Activated T-cell treated with anti-CD3 and anti-CD28 coated beads, Interleukin-2, amount 50 U/mL, for 4 hours (primary cell): ENCODE data around the gene ANAPC2. TPM values are rescaled to one million over a fixed set of nuclear protein-coding genes. Genes with fewer than 3 reads are reported as not detected.

Source experiments
- ATAC-seq, 2 donors: fragments of 200-7000 bp; cut with Tn5 transposase; one replicate each; pipeline ENCODE4 v1.10.0; 2021
- DNase-seq: peaks from one replicate; pipeline ENCODE4 v3.0.0-alpha.2; 2020
- H3K27me3 Mint-ChIP-seq: one replicate; pipeline ENCODE4 v1.8.0; 2021; ENCODE audit warnings: low read depth, mixed read lengths
- H3K36me3 Mint-ChIP-seq: one replicate; pipeline ENCODE4 v1.8.0; 2022; ENCODE audit warnings: mixed read lengths; ENCODE audit not compliant: insufficient read depth
- H3K4me1 Mint-ChIP-seq: one replicate; pipeline ENCODE4 v1.8.0; 2021; ENCODE audit warnings: low read depth, mixed read lengths
- H3K4me3 Mint-ChIP-seq: one replicate; pipeline ENCODE4 v1.8.0; 2021; ENCODE audit warnings: mild to moderate bottlenecking, moderate library complexity, mixed read lengths
- H3K9me3 Mint-ChIP-seq: one replicate; pipeline ENCODE4 v1.8.0; 2021; ENCODE audit warnings: mixed read lengths
- total RNA-seq, 3 donors: library from RNA; stranded (reverse); gene quantifications; one replicate each; pipeline ENCODE4 v1.2.1, GENCODE V29; 2021

The ANAPC2 gene
- total RNA-seq, 3 donors from 2014 or later = 71.9 to 86.3 (median 73.3) TPM

- ATAC-seq (no peak), DNase-seq (no peak)
- no peaks in the 10 kb centered on the region for H3K9me3 Mint-ChIP-seq
- H3K4me3 Mint-ChIP-seq = no peak overlapping the region
- no peaks in the 10 kb centered on the region for H3K36me3 Mint-ChIP-seq
- H3K27me3 Mint-ChIP-seq = peaks cover 10% of the 10 kb centered on the region
- peaks cover 3% of the 10 kb centered on the region for H3K4me1 Mint-ChIP-seq
Observed at GRCh38 chr9:137229903-137230704, 41.7 kb upstream of the ANAPC2 start.

GRCh38 chr9:137228968-137229896 lies 40.9 kb upstream of the ANAPC2 start:
- H3K9me3 Mint-ChIP-seq = no peaks in the 10 kb centered on the region
- ATAC-seq (no peak), DNase-seq (no peak)
- H3K4me3 Mint-ChIP-seq = no peak overlapping the region
- H3K27me3 Mint-ChIP-seq = peaks cover 8% of the 10 kb centered on the region
- peaks cover 3% of the 10 kb centered on the region for H3K4me1 Mint-ChIP-seq
- H3K36me3 Mint-ChIP-seq = no peaks in the 10 kb centered on the region

- DNase-seq = no peak
- Mint-ChIP-seq H3K27me3 (peaks cover 8% of the 10 kb centered on the region), H3K36me3 (no peaks in the 10 kb centered on the region), H3K4me1 (peaks cover 6% of the 10 kb centered on the region), H3K4me3 (no peak overlapping the region), H3K9me3 (no peaks in the 10 kb centered on the region)
- no peak for ATAC-seq
Observed at GRCh38 chr9:137228506-137228967, 40.2 kb upstream of the ANAPC2 start.

GRCh38 chr9:137227853-137228505 lies 39.6 kb upstream of the ANAPC2 start:
- Mint-ChIP-seq H3K27me3 (peaks cover 8% of the 10 kb centered on the region), H3K4me1 (peaks cover 7% of the 10 kb centered on the region), H3K9me3 (no peaks in the 10 kb centered on the region), H3K36me3 (no peaks in the 10 kb centered on the region), H3K4me3 (no peak overlapping the region)
- DNase-seq (no peak), ATAC-seq (no peak)

GRCh38 chr9:137227054-137227852 lies 38.9 kb upstream of the ANAPC2 start, which contains the start of gene RNF224:
Gene RNF224 (plus strand): TSS chr9:137227502. CDS start chr9:137228336, 834 bp downstream.
- peaks cover 8% of the 10 kb centered on the region for H3K4me1 Mint-ChIP-seq
- no peaks in the 10 kb centered on the region for H3K36me3 Mint-ChIP-seq
- no peak within 1 kb of the TSS for H3K4me3 Mint-ChIP-seq
- ATAC-seq (peak; percentile 47 to 49), DNase-seq (peak; percentile 78)
- H3K27me3 Mint-ChIP-seq = peaks cover 8% of the 10 kb centered on the region
- H3K9me3 Mint-ChIP-seq = no peaks in the 10 kb centered on the region

- Mint-ChIP-seq H3K4me3 (no peak overlapping the region), H3K9me3 (no peaks in the 10 kb centered on the region), H3K4me1 (peaks cover 8% of the 10 kb centered on the region), H3K27me3 (peaks cover 6% of the 10 kb centered on the region), H3K36me3 (no peaks in the 10 kb centered on the region)
- DNase-seq = no peak
- no peak for ATAC-seq
Observed at GRCh38 chr9:137226338-137227053, 38.1 kb upstream of the ANAPC2 start.

- no peak for DNase-seq
- no peaks in the 10 kb centered on the region for H3K9me3 Mint-ChIP-seq
- no peak for ATAC-seq
- peaks cover 8% of the 10 kb centered on the region for H3K4me1 Mint-ChIP-seq
- H3K36me3 Mint-ChIP-seq = no peaks in the 10 kb centered on the region
- H3K4me3 Mint-ChIP-seq = no peak overlapping the region
- peaks cover 6% of the 10 kb centered on the region for H3K27me3 Mint-ChIP-seq
Observed at GRCh38 chr9:137225699-137226331, 37.5 kb upstream of the ANAPC2 start.

GRCh38 chr9:137224830-137225694 lies 36.7 kb upstream of the ANAPC2 start, which contains the start of gene CYSRT1:
Gene CYSRT1 (plus strand): TSS chr9:137225174. CDS start chr9:137225622, 448 bp downstream.
- Mint-ChIP-seq H3K4me1 (peaks cover 8% of the 10 kb centered on the region), H3K9me3 (no peaks in the 10 kb centered on the region), H3K27me3 (peaks cover 6% of the 10 kb centered on the region), H3K36me3 (no peaks in the 10 kb centered on the region), H3K4me3 (peak within 1 kb of the TSS; percentile 79)
- no peak for DNase-seq
- no peak for ATAC-seq

- H3K36me3 Mint-ChIP-seq = no peaks in the 10 kb centered on the region
- H3K4me3 Mint-ChIP-seq = peak overlapping the region; percentile 79
- peak; percentile 98 for DNase-seq
- H3K4me1 Mint-ChIP-seq = peaks cover 8% of the 10 kb centered on the region
- H3K27me3 Mint-ChIP-seq = peaks cover 3% of the 10 kb centered on the region
- ATAC-seq = peak; percentile 90 to 91
- H3K9me3 Mint-ChIP-seq = no peaks in the 10 kb centered on the region
Observed at GRCh38 chr9:137223078-137223970, 35.0 kb upstream of the ANAPC2 start.

- ATAC-seq = peak in 1 of 2 donors; percentile 5
- H3K9me3 Mint-ChIP-seq = no peaks in the 10 kb centered on the region
- peaks cover 6% of the 10 kb centered on the region for H3K4me1 Mint-ChIP-seq
- H3K36me3 Mint-ChIP-seq = no peaks in the 10 kb centered on the region
- peak within 1 kb of the TSS; percentile 79 for H3K4me3 Mint-ChIP-seq
- DNase-seq = no peak
- H3K27me3 Mint-ChIP-seq = no peaks in the 10 kb centered on the region
Observed at GRCh38 chr9:137222190-137223077, 34.1 kb upstream of the ANAPC2 start, which contains the start of gene RNF208. Gene RNF208 (minus strand): TSS chr9:137222240. CDS start chr9:137221212, 1,028 bp downstream.
